Ureter (tissue), 1 donor: ENCODE data around the gene AOX1. TPM values are rescaled to one million over a fixed set of nuclear protein-coding genes. Genes with fewer than 3 reads are reported as not detected.
"Not testable (repeated sequence)": the region's sequence is repeated elsewhere in the genome, so short reads cannot be mapped to it uniquely, and the experiment has no call there.

ENCODE experiments used
- DNase-seq: peaks from one replicate; pipeline ENCODE4 v3.0.0-alpha.2; 2020; ENCODE audit warnings: low spot score
- total RNA-seq: library from RNA; stranded (reverse); gene quantifications from one replicate; pipeline ENCODE4 v1.2.4, GENCODE V29; 2023
- donor health status: DM: yes; HTN: yes; CAD: no.

The AOX1 gene
- 56.6 TPM for total RNA-seq

DNA sequence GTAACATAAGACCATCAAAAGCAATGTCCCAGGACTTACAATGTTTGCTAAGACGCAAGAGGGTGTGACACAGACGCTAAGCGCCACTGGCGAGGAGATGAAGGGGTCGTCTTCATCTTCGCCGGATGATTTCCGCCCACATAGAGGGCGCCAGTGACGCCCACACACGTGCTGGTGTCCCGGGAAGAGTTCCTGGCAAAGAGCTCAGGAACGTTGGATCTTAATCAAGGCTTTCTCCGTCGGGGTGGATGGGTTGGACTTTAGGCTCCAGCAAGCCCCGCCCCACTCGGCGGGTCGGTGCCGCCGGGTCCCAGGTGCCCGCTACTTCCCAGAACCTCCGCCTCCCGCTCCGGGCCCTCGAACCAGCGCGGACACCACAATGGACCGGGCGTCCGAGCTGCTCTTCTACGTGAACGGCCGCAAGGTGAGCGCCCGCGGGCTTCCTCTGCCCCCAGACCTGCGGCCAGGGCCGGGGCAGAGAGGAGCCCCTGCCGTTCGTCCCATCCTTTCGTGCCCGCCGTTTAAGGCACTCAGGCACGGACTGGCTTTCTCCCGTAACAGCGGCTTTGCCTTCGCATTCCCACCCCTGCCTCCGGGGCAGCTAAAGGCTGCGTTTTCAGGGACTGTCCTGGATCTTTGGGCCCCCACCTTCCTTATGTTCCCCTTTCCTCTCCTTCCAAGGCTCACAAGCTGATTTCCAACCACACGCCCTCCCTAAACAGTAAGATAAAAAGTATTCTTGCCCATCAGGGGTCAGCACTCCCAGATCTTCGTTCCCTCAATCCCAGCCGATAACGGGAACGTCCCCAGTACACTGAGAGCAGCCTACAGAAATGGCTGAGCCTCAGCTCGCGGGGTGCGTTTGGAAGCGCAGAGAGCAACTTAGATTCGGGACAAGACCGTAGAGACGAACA is at the start of gene AOX1:
Gene AOX1 (plus strand): TSS at position 285 of the 914 bp plus-strand sequence. CDS start 95 bp downstream, at position 380.
- DNase-seq: peak; percentile 75

DNA sequence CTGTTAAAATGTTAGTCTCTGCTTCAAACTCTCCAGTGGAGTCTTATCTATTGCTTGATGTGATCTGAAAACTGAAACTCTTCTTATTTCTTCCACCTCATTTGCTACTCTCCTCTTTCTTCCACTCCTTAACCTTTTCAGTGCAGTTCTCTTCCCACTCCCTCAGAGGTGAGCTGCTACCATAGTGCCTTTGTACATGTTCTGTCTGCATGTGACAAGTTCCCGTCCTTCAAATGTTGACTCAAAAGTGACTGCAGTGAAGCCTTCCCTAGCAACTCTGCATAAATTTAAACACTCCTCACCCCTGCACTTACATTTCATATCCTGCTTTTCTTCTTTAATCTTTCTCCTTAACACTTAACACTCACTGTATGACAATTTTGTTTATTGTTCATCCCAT is 47.7 kb upstream of the AOX1 start:
- DNase-seq: no peak

DNA sequence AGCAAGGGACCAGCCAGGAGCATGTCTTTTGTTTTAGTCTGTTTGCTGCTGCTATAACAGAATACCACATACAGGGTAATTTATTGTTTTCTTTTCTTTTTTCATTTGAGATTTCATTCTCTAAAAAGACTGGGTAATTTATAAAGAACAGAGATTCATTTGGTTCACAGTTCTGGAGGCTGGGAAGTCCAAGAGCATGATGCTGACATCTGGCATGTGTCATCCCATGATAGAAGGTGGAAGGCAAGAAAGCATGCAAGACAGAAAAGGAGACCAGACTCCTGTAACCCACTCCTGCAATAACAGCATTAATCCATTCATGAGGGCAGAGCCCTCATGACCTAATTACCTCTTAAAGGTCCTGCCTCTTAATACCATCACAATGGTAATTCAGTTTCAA is 45.0 kb upstream of the AOX1 start:
- DNase-seq: no peak

DNA sequence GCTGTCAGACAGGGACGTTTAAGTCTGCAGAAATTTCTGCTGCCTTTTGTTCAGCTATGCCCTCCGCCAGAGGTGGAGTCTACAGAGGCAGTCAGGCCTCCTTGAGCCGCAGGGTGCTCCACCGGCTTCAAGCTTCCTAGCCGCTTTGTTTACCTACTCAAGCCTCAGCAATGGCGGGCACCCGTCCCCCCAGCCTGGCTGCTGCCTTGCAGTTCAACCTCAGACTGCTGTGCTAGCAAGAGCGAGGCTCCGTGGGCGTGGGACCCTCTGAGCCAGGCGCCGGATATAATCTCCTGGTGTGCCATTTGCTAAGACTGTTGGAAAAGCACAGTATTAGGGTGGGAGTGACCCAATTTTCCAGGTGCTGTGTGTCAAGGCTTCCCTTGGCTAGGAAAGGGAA is 19.2 kb upstream of the AOX1 start:
- DNase-seq: not testable (repeated sequence)

DNA sequence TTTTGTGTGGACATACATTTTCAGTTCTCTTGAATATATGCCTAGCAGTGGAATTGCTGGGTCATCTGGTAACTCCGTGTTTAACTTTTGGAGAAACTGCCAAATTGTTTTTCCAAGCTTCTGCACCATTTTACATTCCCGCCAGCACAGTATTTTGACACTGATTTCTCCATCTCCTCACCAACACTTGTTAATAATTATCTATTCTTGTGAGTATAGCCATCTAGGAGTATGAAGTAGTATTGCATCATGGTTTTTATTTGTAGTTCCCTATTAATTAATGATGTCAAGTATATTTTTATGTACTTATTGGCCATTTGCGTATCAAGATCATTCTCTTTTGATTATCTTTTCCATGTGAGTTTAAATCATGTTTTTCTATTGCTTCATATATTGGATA is 17.9 kb upstream of the AOX1 start:
- no peak for DNase-seq

DNA sequence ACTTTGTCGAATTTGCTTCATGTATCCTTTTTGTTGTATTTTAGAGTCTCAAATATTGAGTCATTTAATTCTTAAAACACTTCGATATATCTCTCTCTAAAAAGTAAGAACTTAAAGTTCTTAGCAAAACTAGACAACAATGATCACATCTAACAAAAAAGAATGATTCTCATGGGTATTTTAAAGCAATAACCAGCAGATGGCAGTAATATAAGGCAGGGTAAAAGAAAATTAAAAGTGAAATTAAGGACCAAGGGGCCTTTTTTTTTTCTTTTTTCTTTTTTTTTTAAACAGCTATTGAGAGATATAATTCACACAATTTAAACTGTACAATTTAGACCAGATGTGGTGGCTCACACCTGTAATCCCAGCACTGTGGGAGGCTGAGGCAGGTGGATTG is 9.9 kb upstream of the AOX1 start:
- DNase-seq: no peak

DNA sequence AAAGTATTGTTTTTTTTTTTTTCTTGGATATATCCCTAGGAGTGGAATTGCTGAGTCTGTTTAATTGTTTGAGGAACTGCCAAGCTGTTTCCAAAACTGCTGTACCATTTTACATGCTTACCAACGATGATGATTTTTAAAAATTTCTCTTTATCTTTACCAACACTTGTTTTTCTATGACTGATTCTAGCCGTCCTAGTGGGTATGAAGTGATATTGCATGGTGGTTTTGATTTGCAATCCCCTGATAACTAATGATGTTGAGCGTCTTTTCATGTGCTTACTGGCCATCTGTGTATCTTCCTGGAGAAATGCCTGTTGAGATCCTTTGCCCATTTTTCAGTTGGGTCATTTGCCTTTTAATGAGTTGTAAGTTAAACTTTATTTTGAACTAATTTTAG is 8.8 kb upstream of the AOX1 start:
- DNase-seq: no peak

DNA sequence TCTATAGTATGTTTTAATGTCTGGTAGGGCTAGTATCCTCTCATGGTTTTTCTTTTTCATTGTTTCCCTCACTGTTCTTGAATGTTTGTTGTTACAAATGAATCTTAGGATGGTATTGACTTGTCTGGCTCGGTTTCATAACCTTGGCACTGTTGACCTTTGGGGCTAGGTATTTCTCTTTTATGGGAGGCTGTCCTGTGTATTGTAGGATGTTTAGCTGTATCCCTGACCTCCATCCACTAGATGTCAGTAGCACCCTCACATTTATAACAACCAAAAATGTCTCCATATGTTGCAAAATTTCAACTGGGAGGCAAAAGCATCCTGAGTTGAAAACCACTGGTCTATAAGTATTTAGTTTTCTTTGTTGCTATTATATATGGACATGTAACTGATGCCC is 7.0 kb upstream of the AOX1 start:
- DNase-seq: no peak

DNA sequence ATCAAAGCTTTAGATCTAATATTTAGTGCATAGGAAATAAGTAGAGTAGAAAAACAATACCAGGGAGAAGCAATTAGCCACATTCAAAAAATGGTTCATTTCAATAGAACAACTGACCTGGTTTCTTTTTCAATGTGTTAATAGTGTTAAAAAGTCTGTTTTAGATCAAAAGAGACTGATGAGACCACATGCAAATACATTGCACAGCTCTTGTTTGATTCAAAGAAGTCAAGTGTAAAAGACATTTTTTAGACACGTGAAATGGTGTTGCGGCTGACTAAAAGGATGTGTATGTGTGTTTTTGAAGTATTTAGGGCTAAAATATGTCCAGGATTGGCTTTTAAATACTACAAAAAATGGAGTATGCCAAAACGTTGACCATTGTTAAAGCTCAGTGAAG is 1.2 kb upstream of the AOX1 start:
- DNase-seq: no peak

DNA sequence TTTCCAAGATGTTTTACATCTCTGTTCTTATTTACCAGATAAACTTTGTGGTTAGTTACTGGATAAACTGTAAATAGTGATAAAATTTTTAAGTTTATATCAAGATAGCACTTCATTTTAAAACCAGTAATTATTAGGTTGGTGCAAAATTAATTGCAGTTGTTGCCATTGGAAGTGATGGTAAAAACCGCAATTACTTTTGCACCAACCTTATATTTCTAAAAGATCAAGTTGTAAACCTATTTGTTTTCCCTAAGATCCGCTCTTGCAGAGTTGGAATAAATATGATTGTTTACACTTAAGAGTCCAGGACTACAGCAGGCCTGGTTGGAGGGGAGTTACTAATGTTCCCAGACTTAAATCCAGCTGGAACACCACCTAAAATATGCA is 479 bp upstream of the AOX1 start:
- no peak for DNase-seq

DNA sequence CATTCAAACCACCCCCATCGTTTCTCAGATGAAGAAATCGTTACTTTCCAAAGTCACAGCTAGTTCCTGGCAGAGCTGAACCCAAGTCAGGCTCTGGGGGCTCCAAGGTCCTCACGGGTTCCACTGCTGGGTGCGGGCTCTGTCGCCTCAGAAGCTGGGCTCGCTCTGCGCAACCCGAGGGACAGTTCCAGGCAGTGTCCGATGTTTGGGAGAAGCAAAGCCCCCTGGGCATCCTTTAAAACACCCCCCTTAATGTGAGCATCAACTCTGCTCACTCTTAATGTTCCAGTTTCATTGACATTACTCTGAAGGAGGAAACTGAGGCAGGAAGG is 796 bp downstream of the AOX1 start:
- no peak for DNase-seq

DNA sequence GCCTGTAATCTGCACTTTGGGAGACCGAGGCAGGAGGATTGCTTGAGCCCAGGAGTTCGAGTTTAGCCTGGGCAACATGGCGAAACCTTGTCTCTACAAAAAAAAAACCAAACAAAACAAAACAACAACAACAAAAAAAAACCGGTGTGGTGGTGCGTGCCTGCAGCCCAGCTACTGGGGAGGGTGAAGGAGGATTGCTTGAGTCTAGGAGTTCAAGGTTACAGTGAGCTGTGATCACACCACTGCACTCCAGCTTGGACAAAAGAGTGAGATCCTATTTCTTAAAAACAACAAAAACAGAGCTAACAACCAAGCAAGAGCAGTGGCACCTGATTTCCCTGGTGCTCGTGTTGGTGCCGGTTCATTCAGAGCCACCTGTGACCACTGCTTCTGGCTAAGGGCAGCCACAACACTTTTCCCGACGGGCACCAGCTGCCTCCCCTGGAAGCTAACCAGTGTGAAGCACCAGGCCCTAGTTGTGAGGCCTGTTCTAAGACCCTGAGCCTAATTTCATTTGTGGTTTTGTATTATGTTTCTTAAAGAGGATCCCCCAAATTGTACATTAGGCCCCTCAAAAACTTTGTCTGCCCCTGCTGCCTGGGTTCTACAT is 1.3 kb downstream of the AOX1 start:
- DNase-seq: no peak

DNA sequence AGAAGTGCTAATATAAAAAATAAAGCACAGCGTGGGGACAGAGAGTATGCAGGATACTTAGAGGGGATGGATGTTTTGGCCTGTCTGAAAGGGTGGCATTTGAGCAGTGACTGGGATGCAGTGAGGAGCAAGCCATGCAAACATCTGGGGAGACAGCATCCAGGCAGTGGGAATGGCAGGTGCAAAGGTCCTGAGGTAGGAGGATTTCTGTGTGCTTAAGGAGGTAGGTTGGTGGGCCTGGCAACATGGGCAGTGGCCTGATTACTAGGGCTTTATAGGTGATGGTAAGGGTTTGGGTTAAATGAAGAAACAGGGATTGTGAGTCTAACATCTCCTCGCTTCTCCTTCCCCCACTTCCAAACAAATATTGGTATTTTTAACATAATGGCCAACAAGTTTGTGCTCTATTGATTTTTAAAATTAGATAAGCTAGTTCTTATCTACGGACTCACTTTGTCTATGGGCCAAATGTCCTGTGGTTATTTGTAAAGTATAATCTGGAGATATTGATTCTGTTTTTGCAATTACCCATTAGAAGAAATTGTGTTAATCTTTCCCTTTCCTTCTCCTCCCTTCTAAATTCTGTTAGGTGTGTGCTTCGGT is 2.4 kb downstream of the AOX1 start:
- DNase-seq: no peak

DNA sequence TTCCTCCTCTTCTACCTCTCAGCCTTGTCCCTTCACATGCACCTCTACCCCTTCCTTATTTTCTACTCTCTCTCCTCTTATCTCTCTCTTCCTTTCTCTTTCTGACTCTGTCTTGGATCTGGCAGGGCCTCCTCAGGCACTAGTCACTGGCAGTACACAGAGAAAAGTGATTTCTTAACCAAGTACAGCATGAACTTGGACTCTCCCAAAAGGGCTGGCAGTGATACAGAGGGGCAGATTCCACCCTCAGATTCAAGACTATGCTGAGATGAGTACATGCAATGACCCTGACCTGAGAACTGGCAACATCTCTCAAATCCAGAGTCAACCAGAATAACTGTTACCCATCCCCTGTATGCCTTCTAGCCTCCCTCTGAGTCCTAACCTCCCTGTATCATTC is 4.3 kb downstream of the AOX1 start:
- DNase-seq: peak; percentile 55

DNA sequence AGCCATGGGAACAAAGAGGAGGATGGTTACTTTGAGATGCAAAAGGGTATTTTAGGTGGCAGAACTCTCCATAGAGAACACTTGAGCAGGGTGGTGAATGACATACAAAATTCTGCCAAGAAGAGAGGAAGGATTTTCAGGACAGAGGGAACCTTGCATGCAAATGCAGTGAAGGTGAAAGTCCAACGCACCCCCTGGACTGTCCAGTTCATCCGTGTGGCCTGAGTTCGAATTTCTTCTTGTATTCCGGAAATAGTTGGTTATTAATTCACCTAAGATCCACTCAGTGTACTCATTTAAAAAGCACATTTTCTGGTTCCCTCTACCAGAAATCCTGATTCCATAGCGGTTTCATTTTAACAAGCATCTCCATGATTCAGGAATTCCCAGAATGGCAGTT is 5.5 kb downstream of the AOX1 start:
- DNase-seq: no peak

DNA sequence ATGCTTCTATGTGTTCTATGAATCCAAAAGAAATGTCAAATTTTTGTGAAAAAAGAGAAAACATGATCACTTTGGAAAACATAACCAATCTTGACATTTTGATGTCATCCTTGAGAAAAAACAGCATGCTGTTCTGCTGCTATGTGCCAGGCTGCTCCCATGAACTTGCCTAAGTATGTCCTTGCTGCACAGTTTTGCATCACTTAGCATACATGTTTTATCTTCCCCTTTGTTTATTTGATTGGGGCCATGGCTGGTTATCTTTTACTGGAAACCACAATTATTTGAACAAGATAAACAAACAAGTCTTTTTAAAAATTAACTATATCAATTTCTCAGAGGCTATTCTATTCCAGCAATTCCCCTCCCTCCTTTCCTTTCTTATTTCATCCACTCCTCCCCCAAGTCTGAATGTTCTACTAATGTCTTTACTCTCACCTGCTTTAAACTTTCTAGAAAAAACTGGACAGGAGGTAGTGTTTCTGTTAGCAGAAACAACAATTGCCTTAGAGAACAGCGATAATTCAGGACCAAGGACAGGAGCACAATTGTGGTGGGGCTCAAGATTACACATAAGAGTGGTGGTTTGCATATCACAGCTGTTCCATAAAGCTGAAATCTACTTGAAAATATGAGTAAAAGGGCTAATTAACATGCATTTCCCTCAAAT is 6.7 kb downstream of the AOX1 start:
- DNase-seq: no peak

DNA sequence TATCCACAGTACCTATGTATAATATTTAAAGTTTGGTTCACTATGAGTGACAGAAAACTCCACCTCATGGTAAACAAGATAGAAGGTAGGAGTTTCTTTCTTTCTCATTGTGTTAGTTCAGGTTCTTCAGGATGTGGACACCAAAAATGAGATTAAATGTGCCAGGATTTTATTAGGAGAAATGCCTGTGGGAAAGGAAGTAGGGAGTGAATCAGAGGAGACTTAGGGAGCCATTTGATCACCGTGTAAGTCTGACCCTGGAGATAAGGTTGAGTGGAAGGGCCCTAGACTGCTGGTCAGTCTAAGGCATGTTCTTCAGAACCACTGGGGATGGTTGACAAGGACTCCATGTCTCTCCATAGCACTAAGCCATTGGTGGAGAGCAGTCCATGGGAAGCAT is 8.1 kb downstream of the AOX1 start:
- DNase-seq: no peak

DNA sequence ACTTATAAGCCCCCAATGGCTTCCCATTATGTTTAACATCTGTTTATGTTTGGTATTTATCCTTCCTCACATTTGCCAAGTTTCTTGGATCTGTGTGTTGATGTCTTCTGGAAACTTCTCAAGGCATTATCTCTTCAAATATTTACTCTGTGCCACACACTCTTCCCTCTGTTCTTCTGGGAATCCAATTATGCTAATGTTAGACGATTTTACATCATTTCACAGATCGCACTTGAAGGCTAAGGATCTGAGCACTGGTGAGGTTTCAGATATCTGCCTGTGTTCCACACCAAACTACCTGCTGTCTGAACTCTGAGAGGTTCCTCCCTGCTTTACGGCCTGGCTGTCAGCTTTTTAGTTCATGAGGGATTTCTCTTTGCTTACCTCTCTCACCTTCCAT is 10.1 kb downstream of the AOX1 start:
- DNase-seq: no peak

DNA sequence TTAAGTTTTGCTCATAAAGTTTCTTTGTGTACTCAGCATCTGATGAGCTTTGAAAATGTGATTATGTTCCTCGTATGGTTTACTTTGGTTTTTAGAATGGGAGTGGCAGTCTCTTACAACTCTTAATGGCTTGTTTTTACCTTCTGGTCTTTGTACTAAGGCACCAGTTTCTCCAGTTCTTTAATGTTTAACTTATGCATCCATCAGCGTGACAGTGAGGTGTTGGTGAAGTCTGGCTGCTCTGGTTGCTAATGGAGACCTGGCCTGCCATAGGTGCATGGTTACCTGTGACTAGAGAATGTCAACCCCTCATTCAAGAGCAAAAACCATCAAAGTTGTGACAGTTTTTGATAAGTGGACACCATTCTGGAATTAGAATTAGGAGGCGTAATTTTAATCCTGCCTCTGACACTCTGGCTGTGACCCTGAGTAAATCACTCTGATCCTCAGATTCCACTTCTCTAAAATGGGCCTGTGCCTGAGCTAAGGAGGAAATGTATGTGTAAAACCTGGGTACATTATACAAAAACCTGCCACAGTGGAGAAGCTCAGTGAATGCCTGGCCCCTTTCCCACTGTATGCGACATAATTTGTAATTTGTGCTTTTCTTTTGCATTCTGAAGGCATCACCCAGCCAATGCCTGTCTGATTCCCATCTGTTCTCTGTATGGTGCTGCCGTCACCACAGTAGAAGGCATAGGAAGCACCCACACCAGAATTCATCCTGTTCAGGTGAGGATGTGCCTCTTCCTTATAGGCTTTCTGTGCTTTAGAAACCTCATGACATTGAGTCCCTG is 11.2 kb downstream of the AOX1 start:
- DNase-seq: no peak

DNA sequence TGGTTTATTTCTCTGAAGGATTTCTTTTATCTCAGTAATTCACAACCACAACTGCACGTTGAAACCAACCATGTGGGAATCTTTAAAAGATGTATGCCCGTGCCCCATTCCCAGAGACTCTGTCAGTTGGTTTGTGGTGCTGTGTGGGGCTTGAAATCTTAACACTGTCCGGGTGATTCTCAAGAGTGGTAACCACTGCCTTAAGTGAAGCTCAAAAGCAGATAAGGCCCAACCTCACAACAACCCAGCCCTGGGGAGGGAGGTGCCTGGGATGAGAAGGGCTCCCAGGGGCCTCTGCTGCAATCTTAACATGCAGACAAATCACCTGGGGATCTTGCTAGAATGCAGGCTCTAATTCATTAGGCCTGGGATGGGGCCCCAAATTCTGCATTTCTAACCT is 13.4 kb downstream of the AOX1 start:
- DNase-seq: no peak

DNA sequence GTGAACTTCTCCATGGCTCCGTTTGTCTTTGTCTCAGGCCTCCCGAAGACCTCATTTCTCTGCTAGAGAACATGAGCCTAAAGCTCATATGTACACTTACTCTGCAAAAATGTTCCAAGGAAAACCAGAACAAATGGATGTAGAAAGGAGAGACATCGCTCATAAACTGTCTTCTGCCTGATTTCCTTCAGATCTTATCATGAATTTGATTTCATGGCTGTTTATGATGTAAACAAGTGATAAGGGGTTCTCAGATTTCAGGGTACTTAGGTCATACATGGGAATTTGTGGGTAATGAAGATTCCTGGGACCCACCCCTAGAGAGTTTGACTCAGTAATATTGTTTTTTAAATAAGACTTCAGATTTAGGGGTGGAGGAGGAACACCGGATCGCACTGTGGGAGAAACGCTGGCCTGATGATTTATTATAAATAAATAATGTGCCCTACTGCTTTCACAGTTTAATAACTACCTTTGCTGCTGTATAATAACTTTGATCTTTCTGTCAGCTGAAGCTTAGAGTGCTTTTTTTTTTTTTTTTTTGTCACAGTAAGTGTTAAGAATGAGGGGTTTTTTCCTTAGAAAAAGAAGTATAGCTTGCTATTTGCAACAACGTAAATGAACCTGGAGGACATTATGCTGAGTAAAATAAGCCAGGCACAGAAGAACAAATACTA is 14.9 kb downstream of the AOX1 start:
- no peak for DNase-seq
